ENCODE results near the gene NR2F1-AS1.

Gene NR2F1-AS1

DNA sequence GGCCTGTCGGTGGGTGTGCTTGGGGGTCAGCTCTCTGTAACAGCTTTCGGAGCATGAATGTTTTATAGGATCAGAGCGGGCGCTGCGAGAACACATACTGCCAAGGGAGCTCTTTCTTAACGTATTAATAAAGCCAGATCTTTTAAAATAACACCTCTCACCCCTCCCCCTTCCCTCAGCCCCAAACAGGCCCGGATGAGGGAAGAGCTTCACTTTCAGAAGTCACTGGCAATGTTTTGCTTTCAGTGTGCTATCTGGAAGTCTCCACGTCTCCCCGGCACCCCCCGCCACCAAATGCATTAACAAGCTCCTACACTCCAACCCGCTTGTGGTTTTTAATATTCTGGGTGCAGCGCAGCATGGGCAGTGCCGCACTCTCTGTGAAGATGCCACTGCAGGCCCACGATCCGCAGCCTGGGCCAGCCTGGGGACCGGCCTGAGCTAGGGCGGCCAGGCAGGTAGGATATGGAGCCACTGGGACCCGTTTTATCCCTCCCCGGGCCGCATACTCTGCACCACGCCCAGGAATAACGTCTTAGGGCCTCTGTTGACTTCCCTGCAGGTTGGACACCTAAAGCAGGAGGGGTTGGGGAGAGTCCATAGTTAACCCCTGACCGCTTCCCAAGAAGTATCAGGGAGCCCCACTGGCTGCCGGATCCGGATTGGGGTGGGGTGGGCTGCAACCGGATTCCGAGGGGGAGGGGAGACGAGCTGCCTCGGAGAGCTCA lies 14.6 kb upstream of the NR2F1-AS1 start:
- Histone ChIP-seq H3K4me1 (ENCODE audit: control insufficient read depth, insufficient read depth, low read length, poor library complexity, severe bottlenecking) (peaks cover 7% of the 10 kb centered on the region), H3K4me3 (ENCODE audit: extremely low read depth, insufficient read depth, low read length, poor library complexity, severe bottlenecking) (no peak overlapping the region), H3K9me3 (ENCODE audit: control insufficient read depth, low read length) (no peaks in the 10 kb centered on the region), H3K36me3 (ENCODE audit: control insufficient read depth, insufficient read depth, low read length) (no peaks in the 10 kb centered on the region), H3K27ac (ENCODE audit: low read depth, low read length, severe bottlenecking) (no peak overlapping the region)
- WGBS, 2 experiments (ENCODE audit: insufficient coverage in 2 of 2) = 4 to 9% methylated on average over 14 to 16 of the region's 29 CpGs

DNA sequence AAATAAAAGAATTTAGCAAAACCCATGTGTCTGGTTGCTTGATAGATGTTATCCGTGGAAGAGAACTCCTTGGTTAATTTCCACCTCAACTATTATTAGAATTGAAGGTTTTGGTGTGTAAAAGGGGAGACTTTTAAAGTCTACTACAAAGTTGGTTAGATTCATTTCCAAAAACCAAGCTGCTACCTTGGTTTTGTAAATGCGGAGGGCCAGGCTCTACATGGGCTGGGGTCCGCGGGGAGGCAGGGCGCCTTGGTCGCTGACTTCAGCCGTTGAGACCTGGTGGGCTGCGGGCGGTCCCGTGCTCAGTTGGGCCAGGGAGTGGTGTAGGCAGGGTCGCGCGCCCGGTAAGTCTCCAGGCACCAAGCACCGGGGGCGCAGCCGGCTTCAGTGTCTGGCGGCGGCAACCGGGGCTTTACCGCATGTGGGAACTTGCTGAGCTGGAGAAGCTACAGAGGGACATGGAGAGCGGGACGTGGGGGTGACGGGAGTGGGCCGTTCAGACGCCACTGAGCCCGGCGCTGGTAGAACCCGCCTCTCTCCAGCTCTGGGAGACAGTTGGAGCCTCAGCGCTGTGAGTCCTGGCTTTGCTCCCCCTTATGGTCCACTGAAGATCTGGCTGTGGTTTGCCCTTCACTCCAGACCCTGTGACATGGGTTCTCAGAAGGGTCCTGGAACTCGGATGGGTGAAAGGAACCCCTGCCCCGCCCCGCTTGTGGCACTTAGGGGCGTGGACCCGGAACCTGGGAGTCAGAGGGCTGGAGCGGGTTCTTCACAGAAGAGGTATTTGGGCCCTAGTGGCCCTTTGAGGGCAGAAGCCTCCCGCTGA lies 13.8 kb upstream of the NR2F1-AS1 start:
- H3K4me1 ChIP-seq (ENCODE audit: control insufficient read depth, insufficient read depth, low read length, poor library complexity, severe bottlenecking) = peaks cover 7% of the 10 kb centered on the region
- H3K27ac ChIP-seq (ENCODE audit: low read depth, low read length, severe bottlenecking) = no peak overlapping the region
- H3K4me3 ChIP-seq (ENCODE audit: extremely low read depth, insufficient read depth, low read length, poor library complexity, severe bottlenecking) = no peak overlapping the region
- H3K36me3 ChIP-seq (ENCODE audit: control insufficient read depth, insufficient read depth, low read length) = no peaks in the 10 kb centered on the region
- 4 to 5% methylated on average over 27 to 34 of the region's 37 CpGs for WGBS, 2 experiments (ENCODE audit: insufficient coverage in 2 of 2)
- no peaks in the 10 kb centered on the region for H3K9me3 ChIP-seq (ENCODE audit: control insufficient read depth, low read length)

DNA sequence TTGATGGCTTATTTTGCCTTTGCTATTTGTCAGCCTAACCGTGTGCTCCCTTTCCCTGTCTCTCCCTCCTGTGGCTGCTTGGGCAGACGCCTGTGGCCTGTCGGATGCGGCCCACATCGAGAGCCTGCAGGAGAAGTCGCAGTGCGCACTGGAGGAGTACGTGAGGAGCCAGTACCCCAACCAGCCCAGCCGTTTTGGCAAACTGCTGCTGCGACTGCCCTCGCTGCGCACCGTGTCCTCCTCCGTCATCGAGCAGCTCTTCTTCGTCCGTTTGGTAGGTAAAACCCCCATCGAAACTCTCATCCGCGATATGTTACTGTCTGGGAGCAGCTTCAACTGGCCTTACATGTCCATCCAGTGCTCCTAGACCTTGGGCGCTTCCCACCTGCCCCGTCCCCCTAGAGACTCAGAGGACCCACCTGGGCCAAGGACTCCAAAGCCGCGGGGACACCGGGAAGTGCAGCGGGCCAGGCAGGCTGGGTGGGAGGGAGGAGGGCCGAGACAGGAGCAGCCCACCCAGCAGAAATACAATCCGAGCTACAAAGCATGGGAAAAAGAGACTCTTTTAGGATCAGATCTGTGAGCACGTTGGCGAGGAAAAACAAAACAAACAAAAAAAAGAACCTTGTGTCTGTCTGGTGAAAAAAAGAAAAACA lies 12.6 kb upstream of the NR2F1-AS1 start:
- H3K36me3 ChIP-seq (ENCODE audit: control insufficient read depth, insufficient read depth, low read length) = no peaks in the 10 kb centered on the region
- WGBS, 2 experiments (ENCODE audit: insufficient coverage in 2 of 2) = 6 to 10% methylated on average over 23 to 25 of the region's 30 CpGs
- no peak overlapping the region for H3K4me3 ChIP-seq (ENCODE audit: extremely low read depth, insufficient read depth, low read length, poor library complexity, severe bottlenecking)
- H3K9me3 ChIP-seq (ENCODE audit: control insufficient read depth, low read length) = no peaks in the 10 kb centered on the region
- peaks cover 7% of the 10 kb centered on the region for H3K4me1 ChIP-seq (ENCODE audit: control insufficient read depth, insufficient read depth, low read length, poor library complexity, severe bottlenecking)
- no peak overlapping the region for H3K27ac ChIP-seq (ENCODE audit: low read depth, low read length, severe bottlenecking)

DNA sequence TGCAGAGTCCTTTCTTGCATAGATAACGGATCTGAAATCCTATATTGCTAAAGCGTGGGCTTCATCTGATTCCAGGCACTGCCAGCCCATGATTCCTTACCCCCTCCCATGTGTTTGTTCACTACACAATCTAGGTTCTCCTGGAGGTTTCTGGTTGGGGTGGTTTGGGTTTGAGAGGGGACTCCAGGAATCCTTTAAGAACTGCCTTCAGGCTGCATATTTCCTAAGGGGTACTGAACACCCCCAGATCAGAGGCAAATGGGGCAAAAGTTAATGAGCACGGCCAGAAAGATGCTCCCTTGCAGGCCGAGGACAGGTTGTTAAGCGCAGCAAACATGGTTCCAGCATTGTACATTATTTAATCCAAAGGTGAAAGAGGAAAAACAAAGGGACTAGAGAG lies 11.9 kb upstream of the NR2F1-AS1 start:
- no peaks in the 10 kb centered on the region for H3K36me3 ChIP-seq (ENCODE audit: control insufficient read depth, insufficient read depth, low read length)
- 29 to 43% methylated on average over 3 to 4 of the region's 5 CpGs for WGBS, 2 experiments (ENCODE audit: insufficient coverage in 2 of 2)
- H3K4me1 ChIP-seq (ENCODE audit: control insufficient read depth, insufficient read depth, low read length, poor library complexity, severe bottlenecking) = peaks cover 7% of the 10 kb centered on the region
- H3K27ac ChIP-seq (ENCODE audit: low read depth, low read length, severe bottlenecking) = no peak overlapping the region
- H3K9me3 ChIP-seq (ENCODE audit: control insufficient read depth, low read length) = no peaks in the 10 kb centered on the region
- H3K4me3 ChIP-seq (ENCODE audit: extremely low read depth, insufficient read depth, low read length, poor library complexity, severe bottlenecking) = no peak overlapping the region

DNA sequence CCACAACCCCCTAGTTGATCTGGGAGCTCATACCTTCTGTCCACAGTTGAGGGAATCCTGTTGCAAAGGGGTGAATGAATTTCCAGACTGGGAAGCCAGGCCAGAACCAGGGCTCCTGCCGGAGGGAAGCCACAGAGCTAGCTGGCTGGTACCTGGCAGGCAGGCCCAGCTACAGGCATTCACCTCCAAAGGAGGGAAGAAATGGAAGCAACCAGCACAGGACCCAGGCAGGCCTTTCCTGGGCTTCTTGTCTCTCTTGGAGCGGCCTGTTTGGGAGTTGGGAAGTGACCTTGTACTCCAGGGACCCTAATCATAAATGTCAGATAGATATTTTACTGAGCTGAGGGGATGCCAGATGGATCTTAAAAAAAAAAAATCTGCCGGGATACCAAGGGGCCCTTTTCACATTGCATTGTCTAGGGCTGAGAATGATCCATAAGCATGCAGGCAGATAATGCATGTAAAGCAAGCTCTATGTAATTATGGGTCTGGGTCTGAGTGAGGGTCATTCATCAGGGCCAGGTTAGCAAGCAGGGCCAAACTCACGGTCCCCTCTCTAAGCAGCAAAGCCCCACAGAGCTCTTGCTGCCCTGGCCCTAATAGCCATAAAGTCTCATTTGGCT lies 10.4 kb upstream of the NR2F1-AS1 start:
- no peaks in the 10 kb centered on the region for H3K9me3 ChIP-seq (ENCODE audit: control insufficient read depth, low read length)
- H3K27ac ChIP-seq (ENCODE audit: low read depth, low read length, severe bottlenecking) = no peak overlapping the region
- no peaks in the 10 kb centered on the region for H3K36me3 ChIP-seq (ENCODE audit: control insufficient read depth, insufficient read depth, low read length)
- H3K4me1 ChIP-seq (ENCODE audit: control insufficient read depth, insufficient read depth, low read length, poor library complexity, severe bottlenecking) = peaks cover 3% of the 10 kb centered on the region
- WGBS, 2 experiments (ENCODE audit: insufficient coverage in 2 of 2) = 45 to 57% methylated on average over 4 of the region's 4 CpGs
- H3K4me3 ChIP-seq (ENCODE audit: extremely low read depth, insufficient read depth, low read length, poor library complexity, severe bottlenecking) = no peak overlapping the region

DNA sequence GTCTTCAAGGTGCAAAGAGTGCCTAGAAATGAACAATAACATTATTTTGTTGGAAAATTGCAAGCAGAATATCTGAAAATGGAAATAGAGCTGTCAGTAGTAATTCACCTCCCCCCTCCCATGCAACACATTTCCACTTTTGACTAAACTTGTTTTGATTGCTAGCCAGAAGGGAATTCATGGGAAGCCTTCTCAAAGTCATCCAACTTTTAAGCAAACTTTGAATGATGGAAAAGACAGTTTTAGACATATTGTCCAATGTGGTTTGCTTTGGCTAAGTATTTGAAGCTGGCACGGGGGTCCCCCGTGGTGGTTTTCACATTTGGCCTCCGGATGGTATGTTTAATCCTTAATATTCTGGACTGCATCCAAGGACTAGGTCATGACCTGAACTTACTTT lies 9.5 kb upstream of the NR2F1-AS1 start:
- no peaks in the 10 kb centered on the region for H3K36me3 ChIP-seq (ENCODE audit: control insufficient read depth, insufficient read depth, low read length)
- 42 to 52% methylated on average over 2 to 3 of the region's 3 CpGs for WGBS, 2 experiments (ENCODE audit: insufficient coverage in 2 of 2)

DNA sequence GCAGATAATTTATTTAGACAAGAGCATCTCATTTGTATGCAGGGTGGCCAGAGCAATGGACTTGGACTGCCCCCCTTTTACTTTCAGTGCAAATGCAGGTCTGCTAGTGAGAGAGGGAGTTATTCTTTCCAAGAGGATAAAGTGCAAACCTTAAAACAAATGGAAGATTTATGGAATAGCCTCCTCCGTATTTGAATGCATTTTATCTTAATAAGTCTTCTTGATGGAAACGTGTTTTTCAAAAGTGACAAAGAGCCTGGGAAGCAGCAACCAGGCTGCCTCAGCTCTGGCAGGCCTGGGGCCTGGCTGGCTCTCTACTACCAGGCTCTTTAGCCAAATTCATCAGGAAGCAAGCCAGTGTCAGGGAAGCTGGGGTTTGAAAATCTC lies 8.8 kb upstream of the NR2F1-AS1 start:
- Histone ChIP-seq H3K4me1 (ENCODE audit: control insufficient read depth, insufficient read depth, low read length, poor library complexity, severe bottlenecking) (peaks cover under 1% of the 10 kb centered on the region), H3K9me3 (ENCODE audit: control insufficient read depth, low read length) (no peaks in the 10 kb centered on the region), H3K27ac (ENCODE audit: low read depth, low read length, severe bottlenecking) (no peak overlapping the region), H3K36me3 (ENCODE audit: control insufficient read depth, insufficient read depth, low read length) (no peaks in the 10 kb centered on the region), H3K4me3 (ENCODE audit: extremely low read depth, insufficient read depth, low read length, poor library complexity, severe bottlenecking) (no peak overlapping the region)
- WGBS, 2 experiments (ENCODE audit: insufficient coverage in 2 of 2) = 43 to 56% methylated on average over 1 to 2 of the region's 2 CpGs

More for the DNA sequence above, 9.5 kb upstream of the NR2F1-AS1 start:
- Histone ChIP-seq H3K4me3 (ENCODE audit: extremely low read depth, insufficient read depth, low read length, poor library complexity, severe bottlenecking) (no peak overlapping the region), H3K4me1 (ENCODE audit: control insufficient read depth, insufficient read depth, low read length, poor library complexity, severe bottlenecking) (peaks cover 3% of the 10 kb centered on the region), H3K27ac (ENCODE audit: low read depth, low read length, severe bottlenecking) (no peak overlapping the region), H3K9me3 (ENCODE audit: control insufficient read depth, low read length) (no peaks in the 10 kb centered on the region)

DNA sequence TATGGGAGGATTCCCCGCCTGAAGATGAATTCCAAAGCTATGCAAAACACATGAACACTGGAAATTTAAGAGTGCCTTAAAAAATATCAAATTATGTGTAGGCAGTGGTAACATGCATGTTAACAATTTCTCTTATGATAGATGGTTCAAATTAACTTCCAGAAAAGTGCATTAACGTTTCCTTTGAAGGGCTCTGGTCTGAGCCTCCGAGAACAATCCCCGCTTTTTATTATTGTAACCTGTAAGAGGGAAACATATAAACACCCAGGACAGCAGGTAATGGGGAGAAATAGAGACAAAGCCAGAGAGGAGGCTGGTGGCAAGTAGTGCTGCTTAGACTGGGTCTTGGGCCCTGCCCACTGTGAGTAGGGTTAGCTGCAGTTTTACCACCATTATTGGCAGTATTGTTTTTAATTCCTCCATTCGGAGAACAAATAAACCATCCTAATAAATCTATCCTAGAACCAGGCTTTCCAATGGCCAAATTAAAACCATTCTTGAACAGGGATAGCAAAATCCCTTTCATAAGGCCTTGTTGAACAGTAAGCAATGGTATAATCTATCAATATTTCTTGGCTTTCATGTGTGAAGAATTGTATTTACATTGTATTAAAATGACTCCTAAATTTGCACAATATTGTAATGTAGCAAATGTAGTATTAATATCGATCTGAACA lies 8.3 kb upstream of the NR2F1-AS1 start:
- Histone ChIP-seq H3K27ac (ENCODE audit: low read depth, low read length, severe bottlenecking) (no peak overlapping the region), H3K4me1 (ENCODE audit: control insufficient read depth, insufficient read depth, low read length, poor library complexity, severe bottlenecking) (no peaks in the 10 kb centered on the region)

DNA sequence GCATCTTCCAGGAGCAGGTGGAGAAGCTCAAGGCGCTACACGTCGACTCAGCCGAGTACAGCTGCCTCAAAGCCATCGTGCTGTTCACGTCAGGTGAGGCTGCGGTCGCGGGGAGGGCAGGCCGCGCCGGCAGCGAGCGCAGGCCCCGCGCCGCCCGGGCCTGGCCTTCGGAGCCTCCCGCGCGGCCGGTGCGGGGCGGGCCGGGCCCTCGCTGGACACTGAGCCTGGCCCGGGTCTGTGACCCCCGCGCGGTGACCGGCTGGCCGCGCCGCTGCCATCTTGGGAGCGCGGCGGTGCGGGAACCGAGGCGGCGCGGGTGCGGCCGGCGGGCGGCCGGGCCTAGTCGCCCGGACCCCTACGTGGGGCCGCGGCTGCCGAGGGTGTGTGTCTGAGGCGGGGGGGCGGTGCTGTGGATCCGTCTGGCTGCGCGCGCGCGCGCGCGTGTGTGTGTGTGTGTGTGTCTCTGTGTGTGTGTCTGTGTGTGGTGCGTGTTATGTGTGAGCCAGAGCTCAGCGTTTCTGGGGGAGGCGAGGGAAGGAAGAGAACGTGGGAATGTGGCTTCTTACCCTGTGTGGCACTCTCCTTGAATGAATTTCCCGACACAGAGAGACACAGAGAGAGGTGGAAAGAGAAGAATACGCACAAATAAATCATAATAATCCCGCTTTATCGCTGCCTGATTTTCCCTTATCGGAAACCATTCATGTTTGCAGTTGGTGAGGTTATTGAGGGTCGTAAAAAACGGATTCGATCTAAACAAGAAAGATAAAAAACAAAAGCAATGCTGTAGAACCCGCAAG lies 7.5 kb upstream of the NR2F1-AS1 start:
- peaks cover 2% of the 10 kb centered on the region for H3K4me1 ChIP-seq (ENCODE audit: control insufficient read depth, insufficient read depth, low read length, poor library complexity, severe bottlenecking)
- no peaks in the 10 kb centered on the region for H3K9me3 ChIP-seq (ENCODE audit: control insufficient read depth, low read length)
- H3K36me3 ChIP-seq (ENCODE audit: control insufficient read depth, insufficient read depth, low read length) = no peaks in the 10 kb centered on the region
- peak overlapping the region; percentile 12 for H3K4me3 ChIP-seq (ENCODE audit: extremely low read depth, insufficient read depth, low read length, poor library complexity, severe bottlenecking)
- H3K27ac ChIP-seq (ENCODE audit: low read depth, low read length, severe bottlenecking) = peak overlapping the region; percentile 18
- 7 to 8% methylated on average over 52 to 62 of the region's 78 CpGs for WGBS, 2 experiments (ENCODE audit: insufficient coverage in 2 of 2)

More for the DNA sequence above, 8.3 kb upstream of the NR2F1-AS1 start:
- no peaks in the 10 kb centered on the region for H3K36me3 ChIP-seq (ENCODE audit: control insufficient read depth, insufficient read depth, low read length)
- peak overlapping the region; percentile 12 for H3K4me3 ChIP-seq (ENCODE audit: extremely low read depth, insufficient read depth, low read length, poor library complexity, severe bottlenecking)
- no peaks in the 10 kb centered on the region for H3K9me3 ChIP-seq (ENCODE audit: control insufficient read depth, low read length)
- 29 to 50% methylated on average over 1 of the region's 6 CpGs for WGBS, 2 experiments (ENCODE audit: insufficient coverage in 2 of 2)

Measured in mesodermal cell (in vitro differentiated cells).